ENCODE data around the gene PIP5K1A.
"Not testable (repeated sequence)": the region's sequence is repeated elsewhere in the genome, so short reads cannot be mapped to it uniquely, and the experiment has no call there.

PIP5K1A gene

DNA sequence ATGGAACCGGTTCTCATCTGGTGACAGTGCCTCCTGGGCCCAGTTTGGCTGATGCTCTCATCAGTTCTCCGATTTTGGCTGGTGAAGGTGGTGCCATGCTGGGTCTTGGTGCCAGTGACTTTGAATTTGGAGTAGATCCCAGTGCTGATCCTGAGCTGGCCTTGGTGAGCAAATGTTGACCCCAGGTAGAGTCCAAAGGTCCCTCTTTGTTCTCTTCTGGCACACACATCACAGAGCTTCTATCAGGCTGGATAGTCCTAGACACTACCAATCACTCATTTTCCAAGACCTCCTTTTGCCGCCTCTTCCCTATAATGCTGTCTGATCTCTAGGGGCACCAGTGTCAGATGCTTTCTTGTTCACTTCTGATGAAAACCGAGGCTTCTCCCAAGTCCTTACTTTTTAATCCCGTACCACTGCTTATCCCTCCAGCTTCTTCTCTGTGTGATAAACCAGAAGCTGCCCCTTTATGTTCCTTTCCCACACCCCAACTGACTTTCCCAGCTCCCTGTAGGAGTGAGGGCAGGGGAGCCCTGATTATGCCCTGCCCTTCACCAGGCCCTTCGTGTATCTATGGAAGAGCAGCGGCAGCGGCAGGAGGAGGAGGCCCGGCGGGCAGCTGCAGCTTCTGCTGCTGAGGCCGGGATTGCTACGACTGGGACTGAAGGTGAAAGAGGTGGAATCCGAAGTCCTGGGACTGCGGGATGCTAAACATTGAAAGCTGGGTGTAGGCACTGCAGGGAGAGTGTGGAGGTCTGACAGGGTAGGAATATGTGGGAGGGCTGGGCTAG is 67.3 kb downstream of the PIP5K1A start:
- Histone ChIP-seq H3K4me1 (ENCODE audit: insufficient read depth, low read length) (no peaks in the 10 kb centered on the region), H3K36me3 (ENCODE audit: insufficient read depth, low read depth, low read length) (peaks cover 63% of the 10 kb centered on the region), H3K27ac (ENCODE audit: low read length) (no peak overlapping the region), H3K27me3 (ENCODE audit: insufficient read depth, low read length) (no peaks in the 10 kb centered on the region), H3K9me3 (ENCODE audit: insufficient read depth, low read depth, low read length) (no peaks in the 10 kb centered on the region), H3K4me3 (ENCODE audit: low read length) (no peak overlapping the region), H3K9ac (ENCODE audit: low read depth, low read length) (no peak overlapping the region)

DNA sequence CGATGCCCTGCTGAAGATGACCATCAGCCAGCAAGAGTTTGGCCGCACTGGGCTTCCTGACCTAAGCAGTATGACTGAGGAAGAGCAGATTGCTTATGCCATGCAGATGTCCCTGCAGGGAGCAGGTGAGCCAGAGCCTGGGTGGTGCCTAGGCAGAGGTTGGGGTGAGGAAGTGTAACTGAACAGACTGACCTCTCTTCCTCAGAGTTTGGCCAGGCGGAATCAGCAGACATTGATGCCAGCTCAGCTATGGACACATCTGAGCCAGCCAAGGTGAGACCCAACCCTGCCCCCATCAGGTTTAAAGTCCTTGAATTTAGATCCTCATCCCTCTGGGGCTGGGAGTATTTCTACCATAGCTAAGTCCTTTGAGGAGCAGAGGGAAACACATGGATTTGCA is 68.0 kb downstream of the PIP5K1A start:
- Histone ChIP-seq H3K4me3 (ENCODE audit: low read length) (no peak overlapping the region), H3K4me1 (ENCODE audit: insufficient read depth, low read length) (no peaks in the 10 kb centered on the region), H3K36me3 (ENCODE audit: insufficient read depth, low read depth, low read length) (peaks cover 63% of the 10 kb centered on the region), H3K9ac (ENCODE audit: low read depth, low read length) (no peak overlapping the region), H3K9me3 (ENCODE audit: insufficient read depth, low read depth, low read length) (no peaks in the 10 kb centered on the region), H3K27me3 (ENCODE audit: insufficient read depth, low read length) (no peaks in the 10 kb centered on the region), H3K27ac (ENCODE audit: low read length) (no peak overlapping the region)

DNA sequence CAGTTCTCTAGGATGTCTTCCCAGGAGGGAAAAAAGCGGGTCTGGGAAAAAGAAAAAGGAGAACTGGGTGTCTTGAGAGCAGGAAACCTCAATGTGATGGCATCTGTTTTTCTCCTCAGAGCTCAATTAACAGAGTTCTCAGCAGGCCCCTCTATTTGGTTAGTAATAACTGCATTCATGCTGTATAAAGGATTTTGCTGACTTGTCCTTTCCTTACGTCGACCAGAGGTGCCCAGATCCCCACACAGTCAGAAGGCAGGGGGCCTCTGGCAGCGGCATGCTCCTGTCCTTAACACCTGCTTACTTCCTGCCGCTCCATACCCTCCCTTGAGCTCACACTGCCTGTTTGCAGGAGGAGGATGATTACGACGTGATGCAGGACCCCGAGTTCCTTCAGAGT is 68.5 kb downstream of the PIP5K1A start:
- Histone ChIP-seq H3K9ac (ENCODE audit: low read depth, low read length) (no peak overlapping the region), H3K4me3 (ENCODE audit: low read length) (no peak overlapping the region), H3K9me3 (ENCODE audit: insufficient read depth, low read depth, low read length) (no peaks in the 10 kb centered on the region), H3K27me3 (ENCODE audit: insufficient read depth, low read length) (no peaks in the 10 kb centered on the region), H3K4me1 (ENCODE audit: insufficient read depth, low read length) (no peaks in the 10 kb centered on the region), H3K36me3 (ENCODE audit: insufficient read depth, low read depth, low read length) (peaks cover 60% of the 10 kb centered on the region), H3K27ac (ENCODE audit: low read length) (no peak overlapping the region)

DNA sequence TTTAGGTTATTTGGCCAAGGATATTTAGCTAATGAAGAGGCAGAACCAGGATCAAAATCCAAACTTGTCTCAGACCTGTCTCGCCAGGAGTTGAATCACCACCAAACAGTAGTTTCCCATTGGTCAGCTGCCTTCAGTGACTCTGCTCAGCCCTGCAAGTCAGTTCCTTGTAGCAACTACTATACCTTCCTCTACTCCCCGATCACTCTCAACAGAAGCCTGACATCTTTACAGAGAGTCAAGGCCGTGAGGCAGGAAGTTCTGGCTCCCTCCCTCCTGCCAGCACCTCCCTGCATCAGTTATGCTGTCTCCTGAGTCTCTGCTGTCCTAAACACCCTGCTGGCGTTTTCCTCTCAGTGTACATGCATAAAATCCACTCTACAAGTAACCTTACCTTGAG is 69.4 kb downstream of the PIP5K1A start:
- no peaks in the 10 kb centered on the region for H3K9me3 ChIP-seq (ENCODE audit: insufficient read depth, low read depth, low read length)
- H3K27me3 ChIP-seq (ENCODE audit: insufficient read depth, low read length): no peaks in the 10 kb centered on the region
- no peak overlapping the region for H3K9ac ChIP-seq (ENCODE audit: low read depth, low read length)
- no peak overlapping the region for H3K4me3 ChIP-seq (ENCODE audit: low read length)
- no peak overlapping the region for H3K27ac ChIP-seq (ENCODE audit: low read length)
- H3K36me3 ChIP-seq (ENCODE audit: insufficient read depth, low read depth, low read length): peaks cover 51% of the 10 kb centered on the region
- no peaks in the 10 kb centered on the region for H3K4me1 ChIP-seq (ENCODE audit: insufficient read depth, low read length)

- Histone ChIP-seq H3K27ac (ENCODE audit: low read length) (no peak overlapping the region), H3K9me3 (ENCODE audit: insufficient read depth, low read depth, low read length) (no peaks in the 10 kb centered on the region), H3K4me1 (ENCODE audit: insufficient read depth, low read length) (no peaks in the 10 kb centered on the region), H3K9ac (ENCODE audit: low read depth, low read length) (no peak overlapping the region), H3K27me3 (ENCODE audit: insufficient read depth, low read length) (no peaks in the 10 kb centered on the region), H3K4me3 (ENCODE audit: low read length) (no peak overlapping the region), H3K36me3 (ENCODE audit: insufficient read depth, low read depth, low read length) (no peaks in the 10 kb centered on the region; the same call in 1 of the 2 replicates)
Measured at GRCh38 chr1:151273924-151274466, 75.6 kb downstream of the PIP5K1A start.

- not testable (repeated sequence) for H3K36me3 ChIP-seq (ENCODE audit: insufficient read depth, low read depth, low read length); H3K27me3 ChIP-seq (ENCODE audit: insufficient read depth, low read length); H3K9ac ChIP-seq (ENCODE audit: low read depth, low read length); H3K27ac ChIP-seq (ENCODE audit: low read length); H3K4me3 ChIP-seq (ENCODE audit: low read length); H3K4me1 ChIP-seq (ENCODE audit: insufficient read depth, low read length); H3K9me3 ChIP-seq (ENCODE audit: insufficient read depth, low read depth, low read length)
Measured at GRCh38 chr1:151275341-151275740, 77.0 kb downstream of the PIP5K1A start.

DNA sequence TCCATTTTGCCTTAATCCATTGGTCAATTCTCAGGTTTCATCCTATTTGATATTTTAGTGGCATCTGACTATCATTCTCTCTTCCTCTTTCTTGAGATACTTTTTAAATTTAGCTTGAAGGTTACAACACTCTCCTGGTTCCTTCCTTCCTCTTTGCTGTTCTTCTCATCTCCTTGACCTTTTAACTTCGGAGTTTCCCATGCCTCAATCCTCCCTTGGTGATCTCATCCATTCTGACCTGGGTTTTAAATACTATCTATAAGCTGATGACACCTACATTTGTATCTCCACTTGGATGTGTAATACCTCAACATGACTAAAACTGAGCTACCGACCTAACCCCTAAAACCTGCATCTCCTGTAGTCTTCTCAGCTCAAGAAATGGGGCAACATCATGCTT is 78.9 kb downstream of the PIP5K1A start:
- Histone ChIP-seq H3K4me3 (ENCODE audit: low read length) (no peak overlapping the region), H3K27ac (ENCODE audit: low read length) (no peak overlapping the region), H3K9me3 (ENCODE audit: insufficient read depth, low read depth, low read length) (no peaks in the 10 kb centered on the region), H3K36me3 (ENCODE audit: insufficient read depth, low read depth, low read length) (no peaks in the 10 kb centered on the region), H3K27me3 (ENCODE audit: insufficient read depth, low read length) (no peaks in the 10 kb centered on the region), H3K4me1 (ENCODE audit: insufficient read depth, low read length) (no peaks in the 10 kb centered on the region), H3K9ac (ENCODE audit: low read depth, low read length) (no peak overlapping the region)

DNA sequence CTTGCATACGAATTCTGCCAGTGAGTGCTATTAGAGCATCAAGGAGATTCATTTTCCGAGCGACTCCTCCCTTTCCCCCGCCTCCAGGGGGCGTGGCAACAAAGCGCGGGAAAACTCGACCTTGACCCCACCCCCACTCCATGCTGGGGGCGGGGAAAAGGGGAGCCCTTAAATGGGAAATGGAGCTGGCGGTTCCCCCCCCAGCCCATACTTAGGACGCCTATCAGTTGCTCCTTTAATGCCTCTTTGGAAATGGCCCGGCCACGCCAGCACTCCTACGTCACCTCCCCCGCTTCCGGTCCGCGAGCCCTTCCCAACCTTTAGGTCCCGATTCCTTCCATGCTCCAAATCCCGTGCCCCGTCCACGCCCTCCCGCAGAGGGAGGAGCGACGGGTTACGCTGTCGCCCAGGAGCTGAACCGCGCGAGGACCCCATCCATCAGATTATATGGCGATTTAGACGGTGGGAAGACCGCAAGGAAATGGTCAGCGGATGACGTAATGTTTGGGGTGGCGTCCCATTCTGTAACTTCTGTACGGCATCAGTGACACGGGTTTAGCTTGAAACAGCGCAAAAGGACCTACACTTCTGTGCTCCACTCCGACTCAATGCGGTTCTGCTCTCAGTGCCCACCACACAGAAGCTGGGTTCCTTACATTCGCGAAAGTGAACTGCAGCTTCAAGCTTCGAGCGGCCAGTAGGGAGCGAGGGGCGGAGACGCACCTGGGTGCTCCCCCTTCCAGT is 83.0 kb downstream of the PIP5K1A start:
- Histone ChIP-seq H3K36me3 (ENCODE audit: insufficient read depth, low read depth, low read length) (peaks cover 19% of the 10 kb centered on the region), H3K4me3 (ENCODE audit: low read length) (peak overlapping the region; percentile 86), H3K27ac (ENCODE audit: low read length) (peak overlapping the region; percentile 99), H3K27me3 (ENCODE audit: insufficient read depth, low read length) (no peaks in the 10 kb centered on the region), H3K4me1 (ENCODE audit: insufficient read depth, low read length) (peaks cover 5% of the 10 kb centered on the region; the same call in 1 of the 2 replicates), H3K9me3 (ENCODE audit: insufficient read depth, low read depth, low read length) (no peaks in the 10 kb centered on the region), H3K9ac (ENCODE audit: low read depth, low read length) (peak overlapping the region; percentile 95)

DNA sequence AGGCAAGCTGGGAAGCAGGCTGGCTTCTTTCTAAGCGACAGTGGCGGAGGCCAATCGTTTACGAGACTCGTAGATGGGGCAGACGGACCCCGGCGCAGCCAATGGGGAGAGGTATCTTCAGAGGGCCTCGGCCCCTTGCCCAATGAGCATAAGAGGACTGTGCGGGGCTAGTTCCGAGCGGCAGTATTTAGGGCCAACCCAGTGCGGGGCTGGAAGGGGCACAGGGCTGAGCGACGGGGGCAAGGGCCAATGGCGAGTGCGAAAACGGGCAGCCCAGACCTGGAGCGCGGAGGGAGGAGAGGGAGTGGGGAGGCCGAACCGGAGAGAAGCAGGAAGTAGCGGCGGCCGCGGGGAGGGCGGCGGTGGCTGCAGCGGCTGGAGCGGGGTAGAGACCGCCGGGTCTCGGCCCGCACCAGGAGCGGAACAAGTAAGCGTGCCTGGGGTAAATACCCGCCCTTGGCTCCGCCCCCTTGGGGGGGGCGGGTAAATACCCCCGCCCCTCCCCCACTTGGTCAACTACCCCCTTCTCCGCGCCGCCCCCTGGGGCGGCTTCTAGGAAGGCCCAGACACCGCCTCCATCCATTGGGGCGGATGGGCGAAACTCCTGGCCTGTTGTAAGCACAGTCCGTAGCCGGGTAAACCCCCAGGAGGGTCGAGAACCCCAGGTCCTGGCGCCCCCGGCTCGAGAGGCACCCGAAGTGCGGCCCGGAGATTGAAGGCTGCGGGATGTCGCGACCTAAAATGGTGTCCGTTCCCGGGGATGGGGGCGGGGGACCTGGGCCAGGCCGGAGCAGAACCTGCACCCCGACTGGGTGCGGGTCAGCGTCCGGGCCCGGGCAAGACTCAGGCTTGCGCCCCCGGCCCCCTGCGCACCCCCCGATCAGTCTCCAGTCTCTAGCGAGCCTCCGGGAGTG is 83.9 kb downstream of the PIP5K1A start, which contains the start of gene ZNF687:
Gene ZNF687, plus strand, starts transcription at position 331 of the 914 bp plus-strand sequence. CDS start 3,993 bp downstream, outside the sequence.
- Histone ChIP-seq H3K27me3 (ENCODE audit: insufficient read depth, low read length) (no peaks in the 10 kb centered on the region), H3K9ac (ENCODE audit: low read depth, low read length) (peak within 1 kb of the TSS; percentile 95), H3K4me1 (ENCODE audit: insufficient read depth, low read length) (peaks cover 5% of the 10 kb centered on the region; the same call in 1 of the 2 replicates), H3K36me3 (ENCODE audit: insufficient read depth, low read depth, low read length) (peaks cover 27% of the 10 kb centered on the region), H3K9me3 (ENCODE audit: insufficient read depth, low read depth, low read length) (no peaks in the 10 kb centered on the region), H3K27ac (ENCODE audit: low read length) (peak within 1 kb of the TSS; percentile 99), H3K4me3 (ENCODE audit: low read length) (peak within 1 kb of the TSS; percentile 86)

DNA sequence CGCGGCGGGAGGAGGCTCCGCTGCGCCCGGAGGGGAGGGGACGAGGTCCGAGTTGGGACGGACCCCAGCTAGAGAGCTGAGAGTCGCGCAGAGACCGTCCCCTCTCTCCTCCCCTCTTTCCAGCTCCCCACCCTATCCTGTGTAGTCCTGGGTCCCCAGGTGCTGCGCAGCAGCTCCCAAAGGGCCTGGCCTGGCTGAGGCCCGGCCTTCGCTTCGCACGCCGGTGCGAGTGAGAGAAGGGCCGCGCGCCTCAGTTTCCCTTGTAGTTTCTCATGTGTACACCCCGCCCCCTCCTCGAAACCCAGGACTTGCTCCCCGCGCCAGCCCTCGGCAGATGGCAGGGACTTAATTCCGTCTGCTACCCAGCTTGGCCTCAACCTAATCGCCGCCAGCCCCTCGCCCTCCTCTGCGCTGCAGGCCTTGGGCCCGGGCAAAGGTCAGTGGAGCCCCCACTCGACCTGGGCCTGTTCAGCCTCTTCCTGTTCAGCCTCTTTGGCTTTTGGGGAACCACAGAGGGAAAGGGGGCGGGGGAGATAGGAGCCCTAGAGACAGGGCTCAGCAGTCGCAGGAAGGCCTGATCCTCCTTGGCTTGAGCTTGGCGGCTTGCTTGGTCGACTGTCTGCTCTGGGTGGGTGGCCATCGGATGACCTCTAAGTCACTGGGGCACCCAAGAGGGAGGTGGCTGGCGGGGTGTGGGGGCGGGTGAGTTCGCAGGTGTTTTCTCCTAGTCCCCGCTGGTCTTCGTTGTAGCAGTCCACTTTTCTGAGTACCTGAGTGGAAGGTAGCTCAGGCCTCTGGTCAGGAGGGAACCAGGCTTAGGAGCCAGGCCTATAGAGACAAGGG is 84.8 kb downstream of the PIP5K1A start:
- Histone ChIP-seq H3K4me3 (ENCODE audit: low read length) (peak overlapping the region; percentile 86), H3K27ac (ENCODE audit: low read length) (peak overlapping the region; percentile 71), H3K9me3 (ENCODE audit: insufficient read depth, low read depth, low read length) (no peaks in the 10 kb centered on the region), H3K27me3 (ENCODE audit: insufficient read depth, low read length) (no peaks in the 10 kb centered on the region), H3K4me1 (ENCODE audit: insufficient read depth, low read length) (peaks cover 5% of the 10 kb centered on the region; the same call in 1 of the 2 replicates), H3K9ac (ENCODE audit: low read depth, low read length) (peak overlapping the region; percentile 95; the same call in 1 of the 2 replicates), H3K36me3 (ENCODE audit: insufficient read depth, low read depth, low read length) (peaks cover 36% of the 10 kb centered on the region)

Data from iPS-20b (cell line).